B cell (primary cell): ENCODE data around the gene ZC3H12C.

Source experiments
- CTCF ChIP-seq: fragments of 200-600 bp; IDR thresholded peaks from one replicate; pipeline ENCODE4 v1.8.0; 2022; ENCODE audit warnings: antibody characterized with exemption, mild to moderate bottlenecking
- EZH2 ChIP-seq: IDR thresholded peaks from 2 replicates; pipeline ENCODE4 v1.6.1; 2012; ENCODE audit warnings: borderline replicate concordance, low read depth, mild to moderate bottlenecking, moderate library complexity, low read length; ENCODE audit not compliant: insufficient read depth, poor library complexity, severe bottlenecking

GRCh38 chr11:110096496-110096895, 3.3 kb downstream of the ZC3H12C start:
- TF ChIP-seq CTCF = no peak
- TF ChIP-seq EZH2 = no peak
